GM12875 (cell line): ENCODE results near the gene ABCC6.
"Not testable (repeated sequence)": the region's sequence is repeated elsewhere in the genome, so short reads cannot be mapped to it uniquely, and the experiment has no call there.

Experiments used
- H3K4me3 ChIP-seq: one replicate; pipeline ENCODE4 v1.5.1; 2011; ENCODE audit warnings: low read depth, low read length, control low read depth
- CTCF ChIP-seq: IDR thresholded peaks from 2 replicates; pipeline ENCODE4 v1.5.1; 2011; ENCODE audit warnings: low read depth, mild to moderate bottlenecking, control low read depth, inconsistent platforms, low read length, moderate library complexity, borderline replicate concordance; ENCODE audit not compliant: insufficient read depth

Gene ABCC6

GRCh38 chr16:16151315-16151714, 72.0 kb downstream of the ABCC6 start:
- H3K4me3 ChIP-seq: no peak overlapping the region
- no peak for TF ChIP-seq CTCF

GRCh38 chr16:16150878-16151152, 72.5 kb downstream of the ABCC6 start:
- no peak overlapping the region for H3K4me3 ChIP-seq
- no peak for TF ChIP-seq CTCF

- no peak for TF ChIP-seq CTCF
- no peak overlapping the region for H3K4me3 ChIP-seq
These were observed 73.0 kb downstream of the ABCC6 start for GRCh38 chr16:16150117-16150877.

DNA sequence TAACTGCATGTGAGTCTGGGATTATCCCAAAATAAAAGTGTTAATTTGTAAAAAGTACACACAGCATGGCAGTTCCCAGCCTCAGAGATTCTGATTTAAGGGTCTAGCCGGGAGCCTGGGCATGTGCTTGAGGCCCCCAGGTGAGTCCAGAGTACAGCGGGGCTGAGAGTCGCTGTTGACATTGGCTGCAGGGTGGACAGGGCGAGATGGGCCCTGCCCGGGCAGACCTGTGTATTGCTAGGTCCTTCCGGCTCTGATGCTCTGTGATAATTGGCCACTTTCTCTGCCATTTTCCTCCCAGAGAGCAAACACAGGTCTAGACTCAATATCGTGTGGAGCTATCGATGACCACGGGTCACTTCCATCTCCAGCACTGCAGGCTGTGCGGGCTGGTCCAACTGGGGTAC, 73.6 kb downstream of the ABCC6 start:
- no peak for TF ChIP-seq CTCF
- H3K4me3 ChIP-seq: no peak overlapping the region

DNA sequence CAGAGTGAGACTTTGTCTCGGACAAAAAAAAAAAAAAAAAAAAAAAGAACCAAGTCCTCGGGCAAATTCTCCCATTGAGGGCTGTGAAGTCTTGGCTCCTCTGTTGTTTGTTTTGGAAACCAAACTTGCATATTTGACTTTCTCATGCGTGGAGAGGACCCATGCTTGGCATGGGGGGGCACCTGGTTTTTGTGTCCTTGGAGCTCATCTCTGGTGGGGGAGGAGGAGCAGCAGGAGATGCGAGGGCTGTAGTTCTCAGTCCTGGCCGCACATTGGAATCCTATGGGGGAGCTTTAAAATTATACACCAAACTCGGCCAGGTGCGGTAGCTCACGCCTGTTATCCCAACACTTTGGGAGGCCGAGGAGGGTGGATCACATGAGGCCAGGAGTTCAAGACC, 74.5 kb downstream of the ABCC6 start:
- no peak for TF ChIP-seq CTCF
- no peak overlapping the region for H3K4me3 ChIP-seq

DNA sequence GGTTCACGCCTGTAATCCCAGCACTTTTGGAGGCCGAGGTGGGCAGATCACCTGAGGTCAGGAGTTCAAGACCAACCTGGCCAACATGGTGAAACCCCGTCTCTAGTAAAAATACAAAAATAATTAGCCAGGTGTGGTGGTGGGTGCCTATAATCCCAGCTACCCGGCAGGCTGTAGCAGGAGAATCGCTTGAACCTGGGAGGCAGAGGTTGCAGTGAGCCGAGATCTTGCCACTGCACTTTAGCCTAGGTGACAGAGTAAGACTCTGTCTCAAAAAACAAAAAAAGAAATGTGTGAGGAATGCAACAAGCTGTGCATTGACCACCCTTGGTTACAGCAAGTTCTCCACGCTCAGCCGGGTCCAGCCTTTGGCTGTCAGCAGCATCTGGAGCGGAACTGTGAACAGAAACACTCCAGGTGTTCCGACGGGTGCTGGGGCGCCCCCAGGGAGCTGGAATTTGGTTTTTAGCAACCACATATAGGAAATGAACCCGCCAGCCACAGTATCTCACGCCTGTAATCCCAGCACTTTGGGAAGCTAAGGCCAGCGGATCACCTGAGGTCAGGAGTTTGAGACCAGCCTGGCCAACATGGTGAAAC, 75.2 kb downstream of the ABCC6 start:
- not testable (repeated sequence) for H3K4me3 ChIP-seq

DNA sequence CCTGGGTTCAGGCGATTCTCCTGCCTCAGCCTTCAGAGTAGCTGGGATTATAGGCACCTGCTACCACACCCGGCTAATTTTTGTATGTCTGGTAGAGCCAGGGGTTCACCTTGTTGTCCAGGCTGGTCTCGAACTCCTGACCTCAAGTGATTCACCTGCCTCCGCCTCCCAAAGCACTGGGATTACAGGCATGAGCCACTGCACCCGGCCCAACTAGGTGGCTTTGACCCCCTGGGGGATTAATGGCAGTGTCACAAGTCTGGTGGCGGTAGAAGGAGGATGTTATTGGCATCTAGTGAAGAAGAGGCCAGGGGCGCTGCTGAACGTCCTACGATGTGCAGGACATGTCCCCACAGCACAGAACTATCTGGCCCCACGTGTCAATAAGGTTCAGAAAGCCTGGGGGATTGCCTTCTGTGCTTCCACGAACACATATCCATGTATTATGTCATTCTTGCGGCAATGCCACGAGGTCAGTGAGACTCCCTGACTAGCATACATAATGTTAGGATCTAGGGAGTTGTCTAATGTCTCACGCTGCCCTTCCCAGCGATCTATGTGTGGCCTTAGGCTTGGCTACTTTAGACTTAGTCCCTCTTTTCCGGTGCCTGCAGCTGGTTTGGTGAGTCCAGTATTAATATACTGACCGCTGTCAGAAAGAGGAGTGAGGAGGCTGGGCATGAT, 75.8 kb downstream of the ABCC6 start:
- no peak overlapping the region for H3K4me3 ChIP-seq
- TF ChIP-seq CTCF: no peak
